ENCODE data around the gene B2M. TPM values are rescaled to one million over a fixed set of nuclear protein-coding genes. Genes with fewer than 3 reads are reported as not detected.

The B2M gene
- total and polyA plus RNA-seq, 4 donors = 1,933 to 11,026 (median 3,433) TPM

GRCh38 chr15:44692659-44693058 is 18.7 kb upstream of the B2M start:
- no peaks in the 10 kb centered on the region for H3K27me3 ChIP-seq (ENCODE audit: control insufficient read depth in 3 of 3, insufficient read depth in 3 of 3, low read length in 2 of 3)
- 100% methylated on average over 1 of the region's 1 CpG for WGBS, 2 donors
- no peak for TF ChIP-seq CTCF (IDR thresholded peaks at IDR 0.05; ENCODE audit: control extremely low read depth, extremely low read depth)
- H3K27ac ChIP-seq (ENCODE audit: low read depth in 1 of 2, low read length in 1 of 2) = no peak overlapping the region
- H3K4me3 ChIP-seq = no peak overlapping the region
- H3K9ac ChIP-seq (ENCODE audit: insufficient read depth in 1 of 2, low read length in 2 of 2) = no peak overlapping the region
- no peak for DNase-seq
- H3K36me3 ChIP-seq (ENCODE audit: control insufficient read depth in 4 of 4, insufficient read depth in 4 of 4, low read length in 4 of 4) = no peaks in the 10 kb centered on the region
- H3K4me1 ChIP-seq (ENCODE audit: control insufficient read depth in 5 of 5, insufficient read depth in 5 of 5, low read length in 5 of 5) = peaks cover 0 to 1% (median 0%) of the 10 kb centered on the region in 5 donors
- ATAC-seq (ENCODE audit: insufficient read depth, low FRiP score) = no peak
- H3K9me3 ChIP-seq (ENCODE audit: control insufficient read depth in 4 of 4, insufficient read depth in 3 of 4, low read length in 3 of 4) = no peaks in the 10 kb centered on the region

- Histone ChIP-seq H3K27me3 (ENCODE audit: control insufficient read depth in 3 of 3, insufficient read depth in 3 of 3, low read length in 2 of 3) (no peaks in the 10 kb centered on the region), H3K36me3 (ENCODE audit: control insufficient read depth in 4 of 4, insufficient read depth in 4 of 4, low read length in 4 of 4) (no peaks in the 10 kb centered on the region), H3K9me3 (ENCODE audit: control insufficient read depth in 4 of 4, insufficient read depth in 3 of 4, low read length in 3 of 4) (no peaks in the 10 kb centered on the region), H3K4me3 (no peak overlapping the region), H3K9ac (ENCODE audit: insufficient read depth in 1 of 2, low read length in 2 of 2) (no peak overlapping the region), H3K4me1 (ENCODE audit: control insufficient read depth in 5 of 5, insufficient read depth in 5 of 5, low read length in 5 of 5) (peaks cover 0 to 1% (median 0%) of the 10 kb centered on the region in 5 donors), H3K27ac (ENCODE audit: low read depth in 1 of 2, low read length in 1 of 2) (no peak overlapping the region)
- WGBS, 2 donors = 76 to 88% methylated on average over 4 of the region's 4 CpGs
- TF ChIP-seq CTCF (IDR thresholded peaks at IDR 0.05; ENCODE audit: control extremely low read depth, extremely low read depth) = no peak
- no peak for ATAC-seq (ENCODE audit: insufficient read depth, low FRiP score)
- DNase-seq = no peak
Observed at GRCh38 chr15:44694416-44694815, 16.9 kb upstream of the B2M start.

- Histone ChIP-seq H3K9me3 (ENCODE audit: control insufficient read depth in 4 of 4, insufficient read depth in 3 of 4, low read length in 3 of 4) (no peaks in the 10 kb centered on the region), H3K4me1 (ENCODE audit: control insufficient read depth in 5 of 5, insufficient read depth in 5 of 5, low read length in 5 of 5) (peaks cover 0 to 1% (median 0%) of the 10 kb centered on the region in 5 donors), H3K27me3 (ENCODE audit: control insufficient read depth in 3 of 3, insufficient read depth in 3 of 3, low read length in 2 of 3) (no peaks in the 10 kb centered on the region), H3K36me3 (ENCODE audit: control insufficient read depth in 4 of 4, insufficient read depth in 4 of 4, low read length in 4 of 4) (no peaks in the 10 kb centered on the region), H3K4me3 (no peak overlapping the region), H3K27ac (ENCODE audit: low read depth in 1 of 2, low read length in 1 of 2) (no peak overlapping the region), H3K9ac (ENCODE audit: insufficient read depth in 1 of 2, low read length in 2 of 2) (no peak overlapping the region)
- no peak for DNase-seq
- ATAC-seq (ENCODE audit: insufficient read depth, low FRiP score) = no peak
- TF ChIP-seq CTCF (IDR thresholded peaks at IDR 0.05; ENCODE audit: control extremely low read depth, extremely low read depth) = no peak
- 80 to 96% methylated on average over 3 of the region's 3 CpGs for WGBS, 2 donors
Observed at GRCh38 chr15:44695294-44695693, 16.0 kb upstream of the B2M start.

- H3K4me1 ChIP-seq (ENCODE audit: control insufficient read depth in 5 of 5, insufficient read depth in 5 of 5, low read length in 5 of 5) = peaks cover 0 to 1% (median 0%) of the 10 kb centered on the region in 5 donors
- H3K9ac ChIP-seq (ENCODE audit: insufficient read depth in 1 of 2, low read length in 2 of 2) = no peak overlapping the region
- no peak overlapping the region for H3K27ac ChIP-seq (ENCODE audit: low read depth in 1 of 2, low read length in 1 of 2)
- no peaks in the 10 kb centered on the region for H3K9me3 ChIP-seq (ENCODE audit: control insufficient read depth in 4 of 4, insufficient read depth in 3 of 4, low read length in 3 of 4)
- H3K4me3 ChIP-seq = no peak overlapping the region
- no peak for DNase-seq
- TF ChIP-seq CTCF (IDR thresholded peaks at IDR 0.05; ENCODE audit: control extremely low read depth, extremely low read depth) = no peak
- ATAC-seq (ENCODE audit: insufficient read depth, low FRiP score) = no peak
- no peaks in the 10 kb centered on the region for H3K27me3 ChIP-seq (ENCODE audit: control insufficient read depth in 3 of 3, insufficient read depth in 3 of 3, low read length in 2 of 3)
- no peaks in the 10 kb centered on the region for H3K36me3 ChIP-seq (ENCODE audit: control insufficient read depth in 4 of 4, insufficient read depth in 4 of 4, low read length in 4 of 4)
Observed at GRCh38 chr15:44697014-44697413, 14.3 kb upstream of the B2M start.

All from lung (tissue), 12 donors.